Osteocyte (in vitro differentiated cells): ENCODE results near the gene DUSP6. TPM values are rescaled to one million over a fixed set of nuclear protein-coding genes. Genes with fewer than 3 reads are reported as not detected.

Experiments used
- DNase-seq: peaks from one replicate; pipeline ENCODE4 v3.0.0; 2021; ENCODE audit warnings: mixed read lengths; ENCODE audit not compliant: unreplicated experiment; ENCODE audit errors: extremely low spot score
- H3K27ac Mint-ChIP-seq: one replicate; pipeline ENCODE4 v1.8.0; 2021; ENCODE audit warnings: mild to moderate bottlenecking, mixed read lengths; ENCODE audit not compliant: unreplicated experiment
- H3K27me3 Mint-ChIP-seq: one replicate; pipeline ENCODE4 v1.8.0; 2021; ENCODE audit warnings: mixed read lengths; ENCODE audit not compliant: unreplicated experiment
- H3K36me3 Mint-ChIP-seq: one replicate; pipeline ENCODE4 v1.8.0; 2021; ENCODE audit warnings: mixed read lengths; ENCODE audit not compliant: unreplicated experiment
- H3K4me1 Mint-ChIP-seq: one replicate; pipeline ENCODE4 v1.8.0; 2021; ENCODE audit warnings: mixed read lengths; ENCODE audit not compliant: unreplicated experiment
- H3K4me3 Mint-ChIP-seq: one replicate; pipeline ENCODE4 v1.8.0; 2021; ENCODE audit warnings: mild to moderate bottlenecking, moderate library complexity, mixed read lengths; ENCODE audit not compliant: unreplicated experiment
- H3K9me3 Mint-ChIP-seq: one replicate; pipeline ENCODE4 v1.8.0; 2021; ENCODE audit warnings: mixed read lengths; ENCODE audit not compliant: unreplicated experiment
- total RNA-seq: library from RNA; stranded (reverse); gene quantifications from 2 replicates; pipeline ENCODE4 v1.2.1, GENCODE V29; 2021
- TF ChIP-seq, protein P1 (sequence below): fragments of 200-600 bp; sonication (generic); IDR thresholded peaks from 2 replicates; pipeline ENCODE4 v1.5.0; 2021; ENCODE audit warnings: antibody characterized with exemption, mild to moderate bottlenecking, moderate library complexity

The DUSP6 gene
- total RNA-seq, 1 donor from 2014 or later: 55.1 TPM

- Mint-ChIP-seq H3K9me3 (no peaks in the 10 kb centered on the region), H3K4me3 (no peak overlapping the region), H3K27ac (peak overlapping the region; percentile 87), H3K27me3 (no peaks in the 10 kb centered on the region), H3K36me3 (no peaks in the 10 kb centered on the region), H3K4me1 (peaks cover 51% of the 10 kb centered on the region)
- TF ChIP-seq, protein P1, sequence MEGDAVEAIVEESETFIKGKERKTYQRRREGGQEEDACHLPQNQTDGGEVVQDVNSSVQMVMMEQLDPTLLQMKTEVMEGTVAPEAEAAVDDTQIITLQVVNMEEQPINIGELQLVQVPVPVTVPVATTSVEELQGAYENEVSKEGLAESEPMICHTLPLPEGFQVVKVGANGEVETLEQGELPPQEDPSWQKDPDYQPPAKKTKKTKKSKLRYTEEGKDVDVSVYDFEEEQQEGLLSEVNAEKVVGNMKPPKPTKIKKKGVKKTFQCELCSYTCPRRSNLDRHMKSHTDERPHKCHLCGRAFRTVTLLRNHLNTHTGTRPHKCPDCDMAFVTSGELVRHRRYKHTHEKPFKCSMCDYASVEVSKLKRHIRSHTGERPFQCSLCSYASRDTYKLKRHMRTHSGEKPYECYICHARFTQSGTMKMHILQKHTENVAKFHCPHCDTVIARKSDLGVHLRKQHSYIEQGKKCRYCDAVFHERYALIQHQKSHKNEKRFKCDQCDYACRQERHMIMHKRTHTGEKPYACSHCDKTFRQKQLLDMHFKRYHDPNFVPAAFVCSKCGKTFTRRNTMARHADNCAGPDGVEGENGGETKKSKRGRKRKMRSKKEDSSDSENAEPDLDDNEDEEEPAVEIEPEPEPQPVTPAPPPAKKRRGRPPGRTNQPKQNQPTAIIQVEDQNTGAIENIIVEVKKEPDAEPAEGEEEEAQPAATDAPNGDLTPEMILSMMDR: no peak
- DNase-seq: no peak
These were observed 33.8 kb upstream of the DUSP6 start for GRCh38 chr12:89386138-89386537.

- H3K27ac Mint-ChIP-seq: peak overlapping the region; percentile 87
- no peak for DNase-seq
- peaks cover 38% of the 10 kb centered on the region for H3K4me1 Mint-ChIP-seq
These were observed 32.5 kb upstream of the DUSP6 start for GRCh38 chr12:89384807-89385206.

GRCh38 chr12:89384050-89384758 lies 31.9 kb upstream of the DUSP6 start:
- Mint-ChIP-seq H3K36me3 (no peaks in the 10 kb centered on the region), H3K9me3 (no peaks in the 10 kb centered on the region), H3K4me1 (peaks cover 36% of the 10 kb centered on the region), H3K27me3 (no peaks in the 10 kb centered on the region), H3K4me3 (no peak overlapping the region), H3K27ac (peak overlapping the region; percentile 87)
- TF ChIP-seq, protein P1: no peak
- no peak for DNase-seq

More at GRCh38 chr12:89384807-89385206, 32.5 kb upstream of the DUSP6 start:
- Mint-ChIP-seq H3K4me3 (no peak overlapping the region), H3K27me3 (no peaks in the 10 kb centered on the region), H3K36me3 (no peaks in the 10 kb centered on the region), H3K9me3 (no peaks in the 10 kb centered on the region)
- TF ChIP-seq, protein P1: no peak

DNA sequence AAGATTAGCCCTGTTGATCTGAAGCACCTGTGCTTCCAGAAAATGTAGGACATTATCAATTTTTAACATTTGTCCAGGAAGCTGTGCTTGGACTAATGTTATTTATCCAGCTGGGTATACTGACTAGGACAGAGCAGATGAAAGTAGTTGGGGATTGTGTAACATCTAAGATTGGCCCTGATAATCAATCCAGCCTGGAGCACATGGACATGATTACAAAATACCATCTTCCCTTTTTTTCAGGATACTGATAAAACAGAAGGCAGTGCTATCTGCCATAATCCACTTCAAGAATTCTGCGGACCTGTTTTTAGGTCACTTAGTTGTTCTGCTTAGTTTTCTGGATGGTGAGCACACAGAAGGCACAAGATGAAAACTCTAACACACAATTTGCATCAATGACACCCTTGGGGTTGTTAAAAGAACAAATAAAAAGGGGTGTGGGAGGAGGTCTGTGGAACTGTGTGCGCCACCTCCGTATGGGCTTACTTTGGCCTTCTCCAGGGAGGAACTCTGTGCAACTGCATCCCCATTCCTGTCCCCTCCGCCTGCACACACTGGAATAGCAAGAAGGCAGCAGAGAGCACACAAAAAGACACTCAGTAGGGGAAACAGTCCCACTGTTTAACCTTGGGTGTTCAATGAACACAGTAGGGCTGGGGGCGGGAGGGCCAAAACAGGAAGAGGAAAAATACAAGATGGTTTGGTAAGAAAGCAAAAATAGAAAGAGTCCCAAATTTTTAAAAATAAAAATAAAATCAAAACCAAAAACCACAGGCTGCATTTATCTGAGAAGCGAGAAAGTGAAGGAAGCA lies 31.1 kb upstream of the DUSP6 start:
- H3K27me3 Mint-ChIP-seq: no peaks in the 10 kb centered on the region
- peaks cover 36% of the 10 kb centered on the region for H3K4me1 Mint-ChIP-seq
- H3K27ac Mint-ChIP-seq: peak overlapping the region; percentile 87
- no peaks in the 10 kb centered on the region for H3K36me3 Mint-ChIP-seq
- H3K4me3 Mint-ChIP-seq: peak overlapping the region; percentile 22
- TF ChIP-seq, protein P1: no peak
- no peak for DNase-seq
- no peaks in the 10 kb centered on the region for H3K9me3 Mint-ChIP-seq

DNA sequence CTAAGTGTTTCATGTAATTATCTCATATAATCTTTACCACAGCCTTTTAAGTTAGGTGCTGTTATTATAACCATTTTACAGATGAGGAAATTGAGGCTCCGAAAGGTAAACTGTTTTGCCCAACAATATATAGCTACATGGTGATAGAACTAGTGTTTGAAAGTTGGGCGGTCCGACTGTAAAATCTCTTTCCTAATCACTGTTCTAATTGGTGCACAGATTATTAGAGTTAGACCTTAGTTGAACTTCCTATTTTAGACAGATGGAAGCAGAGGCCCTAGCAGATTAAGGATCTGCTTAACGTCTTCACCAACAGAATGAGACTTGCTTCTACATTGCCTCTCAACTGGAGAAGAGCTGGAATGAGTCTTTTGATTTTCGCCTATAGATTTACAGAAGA lies 30.0 kb upstream of the DUSP6 start:
- no peak overlapping the region for H3K27ac Mint-ChIP-seq
- no peak for DNase-seq
- no peaks in the 10 kb centered on the region for H3K27me3 Mint-ChIP-seq
- H3K36me3 Mint-ChIP-seq: no peaks in the 10 kb centered on the region
- peaks cover 36% of the 10 kb centered on the region for H3K4me1 Mint-ChIP-seq
- TF ChIP-seq, protein P1: no peak
- H3K4me3 Mint-ChIP-seq: no peak overlapping the region
- H3K9me3 Mint-ChIP-seq: no peaks in the 10 kb centered on the region
